HG03064 (cell line): ENCODE data around the gene NFIL3.

Experiments
- ATAC-seq: cut with Tn5 transposase; IDR thresholded peaks from one replicate; pipeline ENCODE4 v1.9.1; 2021; ENCODE audit warnings: low read depth; ENCODE audit not compliant: unreplicated experiment

Gene NFIL3

GRCh38 chr9:91361291-91362050, 62.2 kb downstream of the NFIL3 start, which contains the start of gene AUH:
AUH (minus strand) TSS chr9:91361918; CDS start chr9:91361889, 29 bp downstream.
- ATAC-seq: peak; percentile 75

DNA sequence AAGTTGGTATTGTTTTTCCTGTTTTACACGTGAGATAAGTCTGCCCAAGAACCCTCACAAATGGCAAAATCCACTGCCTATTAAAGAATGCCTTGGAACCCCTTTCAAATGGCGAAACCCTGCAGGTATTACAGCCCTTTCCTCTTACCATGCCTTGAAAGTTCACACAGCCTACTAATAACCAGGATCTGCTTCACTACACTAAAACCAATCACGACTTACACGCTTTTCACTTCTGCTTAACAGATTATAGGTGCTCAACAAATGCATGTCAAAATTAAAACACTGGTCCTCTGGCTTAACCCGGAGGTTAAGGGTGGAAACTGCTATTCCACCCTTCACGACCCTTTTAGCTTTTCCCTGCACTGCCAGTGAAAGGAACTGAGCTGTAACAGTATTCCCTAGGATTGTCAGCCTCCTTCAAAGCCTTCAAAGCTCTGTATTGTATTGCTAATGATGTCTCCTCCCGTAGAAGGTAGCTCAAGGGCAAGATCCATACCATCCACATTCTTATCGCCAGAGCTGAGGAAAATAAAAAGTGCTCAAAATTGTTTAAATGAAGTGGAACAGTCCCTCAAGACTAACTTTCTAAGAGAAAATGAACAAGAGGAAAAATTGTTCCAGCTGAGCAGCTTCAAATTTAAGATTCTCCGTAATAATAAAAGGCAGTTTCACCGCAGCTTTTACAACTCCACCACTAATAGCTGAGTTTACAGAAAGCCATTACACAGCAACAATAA, 62.9 kb downstream of the NFIL3 start:
- ATAC-seq: no peak

- no peak for ATAC-seq
These were observed 63.7 kb downstream of the NFIL3 start for GRCh38 chr9:91359734-91360470.

GRCh38 chr9:91359083-91359482, 64.5 kb downstream of the NFIL3 start:
- no peak for ATAC-seq
